ENCODE measurements around the gene TRIM29. TPM values are rescaled to one million over a fixed set of nuclear protein-coding genes. Genes with fewer than 3 reads are reported as not detected.

TRIM29 gene
- total and polyA plus RNA-seq, 10 of the 15 experiments (the other 5 are each of a cell fraction or from before 2014, with no cell fraction given), result 0.08 to 0.67 (median 0.26) TPM; not detected in 5

GRCh38 chr11:120183701-120184141 lies 45.8 kb upstream of the TRIM29 start:
- Histone ChIP-seq H3K27me3 (replicated peaks in 1 of 2; ENCODE audit: control insufficient read depth in 2 of 2, insufficient read depth in 2 of 2, low read length in 1 of 2) (no peaks in the 10 kb centered on the region; a peak in 2 of 4 replicates), H3K4me2 (ENCODE audit: control insufficient read depth, insufficient read depth) (no peak overlapping the region), H3K9me3 (replicated peaks; ENCODE audit: control insufficient read depth, insufficient read depth, low read length) (no peaks in the 10 kb centered on the region), H3K36me3 (ENCODE audit: control insufficient read depth in 2 of 2, insufficient read depth in 2 of 2, low read length in 1 of 2) (no peaks in the 10 kb centered on the region), H3K9ac (ENCODE audit: control insufficient read depth, insufficient read depth, low read length) (no peak overlapping the region), H3K79me2 (ENCODE audit: control insufficient read depth, insufficient read depth, low read length) (no peaks in the 10 kb centered on the region), H4K20me1 (ENCODE audit: control insufficient read depth, insufficient read depth) (no peaks in the 10 kb centered on the region), H3K4me1 (ENCODE audit: control insufficient read depth, insufficient read depth, low read length) (peaks cover 8% of the 10 kb centered on the region), H3K4me3 (no peak overlapping the region), H2AFZ (ENCODE audit: control insufficient read depth, low read depth, low read length) (no peak overlapping the region), H3K27ac (ENCODE audit: control insufficient read depth, insufficient read depth) (no peak overlapping the region)
- WGBS (ENCODE audit: insufficient coverage, insufficient replicate concordance, low lambda C conversion rate, missing lambda C conversion rate), result 13% methylated on average over 7 of the region's 7 CpGs
- FAIRE-seq, result no peak
- ChIA-PET SMC1A (ENCODE audit: uncharacterized antibody, unreplicated experiment) (interaction anchor here (0.7 kb wide), 1 partner anchor 10 kb away, joined by 3 read pairs; no protein-coding TSS in a partner anchor), POLR2A (no interaction called here), CTCF (interaction anchor here (1.2 kb wide), 1 partner anchor 118 kb away, joined by 3 read pairs; no protein-coding TSS in a partner anchor), RAD21 (ENCODE audit: unreplicated experiment) (no interaction called here)
- in situ Hi-C loops (cut with MboI) (no loop called here), intact Hi-C loops (cut with micrococcal nuclease; ENCODE audit: unreplicated experiment) (no loop called here)
- no TSS peak for BruUV-seq (replicated peaks)
- no peak for ATAC-seq
- no peak for TF ChIP-seq SRF (IDR thresholded peaks at IDR 0.05; ENCODE audit: low read depth in 2 of 2, low read length in 2 of 2)
- TF ChIP-seq REST (IDR thresholded peaks at IDR 0.05; ENCODE audit: low read depth, low read length), result no peak
- TF ChIP-seq EED (IDR thresholded peaks at IDR 0.05; ENCODE audit: low read depth), result no peak
- TF ChIP-seq HSF1 (IDR thresholded peaks at IDR 0.05; ENCODE audit: low read depth, low read length), result no peak
- no peak for TF ChIP-seq TCF12 (IDR thresholded peaks at IDR 0.05; ENCODE audit: low read depth, low read length)
- TF ChIP-seq TAF1 (IDR thresholded peaks at IDR 0.05; ENCODE audit: borderline replicate concordance, low read depth, low read length), result no peak
- no peak for TF ChIP-seq NFYA (IDR thresholded peaks at IDR 0.05; ENCODE audit: borderline replicate concordance, low read depth, low read length)
- TF ChIP-seq TARDBP (IDR thresholded peaks at IDR 0.05; ENCODE audit: borderline replicate concordance), result no peak
- TF ChIP-seq NRF1 (conservative IDR thresholded peaks at IDR 0.05; ENCODE audit: low read depth, low read length), result no peak
- no peak for TF ChIP-seq ZNF274 (IDR thresholded peaks at IDR 0.05; ENCODE audit: insufficient read depth, insufficient read length)
- no peak for TF ChIP-seq RB1 (IDR thresholded peaks at IDR 0.05; ENCODE audit: borderline replicate concordance)
- TF ChIP-seq FOXM1 (IDR thresholded peaks at IDR 0.05; ENCODE audit: low read depth, low read length), result no peak
- no peak for TF ChIP-seq ZSCAN29 (IDR thresholded peaks at IDR 0.05)
- TF ChIP-seq MYC (IDR thresholded peaks at IDR 0.05; ENCODE audit: insufficient read depth, insufficient read length, insufficient replicate concordance, low read length, severe bottlenecking), result no peak
- TF ChIP-seq SKIL (IDR thresholded peaks at IDR 0.05; ENCODE audit: low read depth, poor library complexity, severe bottlenecking), result no peak
- no peak for TF ChIP-seq SIN3A (IDR thresholded peaks at IDR 0.05; ENCODE audit: low read depth, low read length)
- TF ChIP-seq ZBED1 (IDR thresholded peaks at IDR 0.05; ENCODE audit: borderline replicate concordance), result no peak
- TF ChIP-seq SMAD5 (IDR thresholded peaks at IDR 0.05; ENCODE audit: low read depth), result no peak
- TF ChIP-seq PML (IDR thresholded peaks at IDR 0.05; ENCODE audit: low read length), result no peak
- TF ChIP-seq YY1 (IDR thresholded peaks at IDR 0.05; ENCODE audit: low read depth, low read length), result no peak
- DNase-seq (ENCODE audit: low read depth, low spot score), result no peak
